GM12878 (cell line): ENCODE results near the gene GFAP. TPM values are rescaled to one million over a fixed set of nuclear protein-coding genes. Genes with fewer than 3 reads are reported as not detected.

Experiments used
- ATAC-seq: fragments of 200-7000 bp; cut with Tn5 transposase; 3 replicates; pipeline ENCODE4 v1.9.1; 2020; ENCODE audit warnings: mild to moderate bottlenecking, moderate library complexity
- BruUV-seq: library from RNA; stranded (reverse); fragments of 400-500 nt; replicated peaks from 2 replicates; lab custom pipeline; 2021; lab: Mats Ljungman, UMichigan
- CTCF ChIA-PET: fragments of 300-600 bp; sonication (Branson Sonifier 250); formaldehyde crosslinking; extraction: SDS; loops from one replicate; lab custom pipeline; 2021; ENCODE audit warnings: inconsistent platforms; lab: Yijun Ruan, JAX
- POLR2A ChIA-PET: fragments of 350-600 bp; formaldehyde crosslinking; extraction: SDS; loops from one replicate; lab custom pipeline; 2021; ENCODE audit warnings: inconsistent platforms; lab: Charles Lee
- RAD21 ChIA-PET: fragments of 300-600 bp; sonication (Branson Sonifier 250); formaldehyde crosslinking; loops from one replicate; lab custom pipeline; 2023; ENCODE audit warnings: antibody characterized with exemption; ENCODE audit not compliant: unreplicated experiment; lab: Charles Lee
- SMC1A ChIA-PET: fragments of 300-600 bp; sonication (Branson Sonifier 250); formaldehyde crosslinking; loops from one replicate; lab custom pipeline; 2023; ENCODE audit not compliant: unreplicated experiment, uncharacterized antibody; lab: Charles Lee
- DNase-seq: peaks from one replicate; pipeline ENCODE4 v3.0.0-alpha.2; 2011; ENCODE audit warnings: low read depth, low spot score
- FAIRE-seq: peaks from 3 replicates; lab custom pipeline; 2011; peaks lifted over from hg19 to GRCh38; lab: Jason Lieb, UNC
- H2AFZ ChIP-seq: 2 replicates; pipeline ENCODE4 v1.6.0; 2011; ENCODE audit warnings: low read depth, low read length, control low read depth; ENCODE audit not compliant: control insufficient read depth
- H3K27ac ChIP-seq: 2 replicates; pipeline ENCODE4 v1.5.1; 2011; ENCODE audit warnings: control low read depth; ENCODE audit not compliant: control insufficient read depth, insufficient read depth
- H3K27me3 ChIP-seq, 2 experiments: replicated peaks in 1 of 2; 2 replicates each; pipeline versions ENCODE4 v1.6.0 to v1.6.1; 2011; ENCODE audit warnings: low read length in 1 of 2; ENCODE audit not compliant: control insufficient read depth in 2 of 2, insufficient read depth in 2 of 2
- H3K36me3 ChIP-seq, 2 experiments: 2 replicates each; pipeline ENCODE4 v1.5.1; 2011; ENCODE audit warnings: low read length in 1 of 2; ENCODE audit not compliant: control insufficient read depth in 2 of 2, insufficient read depth in 2 of 2
- H3K4me1 ChIP-seq: 2 replicates; pipeline ENCODE4 v1.6.1; 2011; ENCODE audit warnings: mild to moderate bottlenecking, low read length, moderate library complexity, mixed read lengths; ENCODE audit not compliant: control insufficient read depth, insufficient read depth
- H3K4me2 ChIP-seq: 2 replicates; pipeline ENCODE4 v1.6.0; 2011; ENCODE audit warnings: control low read depth; ENCODE audit not compliant: control insufficient read depth, insufficient read depth
- H3K4me3 ChIP-seq: fragments of 200-600 bp; sonication (generic); 2 replicates; pipeline ENCODE4 v1.5.1; 2016
- H3K79me2 ChIP-seq: 2 replicates; pipeline ENCODE4 v1.6.0; 2011; ENCODE audit warnings: low read length; ENCODE audit not compliant: control insufficient read depth, insufficient read depth
- H3K9ac ChIP-seq: 2 replicates; pipeline ENCODE4 v1.8.0; 2011; ENCODE audit warnings: low read length, control low read depth, mixed read lengths; ENCODE audit not compliant: control insufficient read depth, insufficient read depth
- H3K9me3 ChIP-seq: replicated peaks from 3 replicates; pipeline ENCODE4 v1.5.1; 2011; ENCODE audit warnings: mild to moderate bottlenecking, low read length; ENCODE audit not compliant: control insufficient read depth, insufficient read depth
- H4K20me1 ChIP-seq: 2 replicates; pipeline ENCODE4 v1.6.0; 2011; ENCODE audit not compliant: control insufficient read depth, insufficient read depth
- CBFB ChIP-seq: IDR thresholded peaks from 2 replicates; pipeline ENCODE4 v1.6.1; 2016; ENCODE audit warnings: antibody characterized with exemption, low read depth
- E2F4 ChIP-seq: IDR thresholded peaks from 2 replicates; pipeline ENCODE4 v1.6.1; 2012; ENCODE audit warnings: low read depth, low read length, improper control_type of control experiment
- ESRRA ChIP-seq: IDR thresholded peaks from 2 replicates; pipeline ENCODE4 v1.6.1; 2012; ENCODE audit warnings: mild to moderate bottlenecking, low read length, improper control_type of control experiment
- LARP7 ChIP-seq: fragments of 450-650 bp; IDR thresholded peaks from 2 replicates; pipeline ENCODE4 v1.6.1; 2017; ENCODE audit warnings: mild to moderate bottlenecking
- PML ChIP-seq: IDR thresholded peaks from 2 replicates; pipeline ENCODE4 v1.6.1; 2012; ENCODE audit warnings: low read length, inconsistent platforms
- WGBS: methylation state at CpG from one replicate; pipeline ENCODE4 v1.1.6; 2016; ENCODE audit warnings: low lambda C conversion rate; ENCODE audit not compliant: insufficient replicate concordance, insufficient coverage; ENCODE audit errors: missing lambda C conversion rate; 5-methylcytosine and 5-hydroxymethylcytosine counted together
- in situ Hi-C: fragments of 300-500 bp; cut with MboI; formaldehyde crosslinking; loops from 9 replicates; pipeline ENCODE4 v1.14.3; 2018; ENCODE audit warnings: mixed read lengths
- intact Hi-C: fragments of 100-400 bp; cut with micrococcal nuclease; formaldehyde crosslinking; loops from one replicate; pipeline ENCODE4 v1.14.2; 2022; ENCODE audit not compliant: unreplicated experiment
- polyA plus RNA-seq, 11 experiments: library from polyadenylated mRNA; depleted of rRNA in 4 of 11; unstranded in 6 of 11; stranded (reverse) in 5 of 11; fragments of >200 nt; fragmentation: Nextera tagmentation in 4 of 11; fragmentation: Illumina TruSeq in 1 of 11; extraction: Ambion mirVana in 4 of 11; extraction: Trizol in 1 of 11; gene quantifications; 1 replicate in 1 of 11; 2 replicates in 10 of 11; pipeline versions ENCODE4 v1.2.1 to v1.2.3, GENCODE V29; 2011 to 2016; ENCODE audit warnings: inconsistent platforms in 2 of 11, missing spikeins in 2 of 11, low read depth in 1 of 11
- total RNA-seq, 4 experiments: library from RNA; depleted of rRNA in 3 of 4; stranded (reverse); fragments of >200 nt in 3 of 4; fragmentation: Illumina TruSeq in 1 of 4; extraction: Trizol in 1 of 4; gene quantifications; 2 replicates each; pipeline versions ENCODE4 v1.2.1 to v1.2.3, GENCODE V29; 2013 to 2021

GFAP gene
- total and polyA plus RNA-seq, 10 of the 15 experiments (the other 5 are each of a cell fraction or from before 2014, with no cell fraction given), result 0.04 to 0.25 TPM; not detected in 8

- no peak overlapping the region for H3K9ac ChIP-seq
- no peaks in the 10 kb centered on the region for H3K4me1 ChIP-seq
- no TSS peak for BruUV-seq
- CTCF ChIA-PET, result no interaction called here
- H3K27ac ChIP-seq, result no peak overlapping the region
- RAD21 ChIA-PET, result no interaction called here
- POLR2A ChIA-PET, result interaction anchor here (0.6 kb wide), 1 partner anchor 10 kb away, joined by 4 read pairs; no protein-coding TSS in a partner anchor
- WGBS, result 86% methylated on average over 13 of the region's 15 CpGs
- no peak for FAIRE-seq
- no peak overlapping the region for H2AFZ ChIP-seq
- no peak overlapping the region for H3K4me3 ChIP-seq
- SMC1A ChIA-PET, result no interaction called here
- H3K4me2 ChIP-seq, result no peak overlapping the region
- no peaks in the 10 kb centered on the region for H4K20me1 ChIP-seq
- no peaks in the 10 kb centered on the region for H3K9me3 ChIP-seq
- TF ChIP-seq E2F4 (no peak), CBFB (no peak), PML (no peak), ESRRA (no peak), LARP7 (no peak)
- TF ChIP-seq, all 136 proteins: peak for 0
- Histone ChIP-seq H3K27me3 (no peaks in the 10 kb centered on the region), H3K36me3 (peaks cover 39 to 42% of the 10 kb centered on the region in 2 experiments), H3K79me2 (no peaks in the 10 kb centered on the region)
- DNase-seq (no peak), ATAC-seq (no peak)
- in situ Hi-C loops, result loop anchor here (10.0 kb wide), 2 partner anchors 98 to 178 kb away; no protein-coding TSS in a partner anchor
- intact Hi-C loops, result no loop called here
Measured at GRCh38 chr17:44926821-44927525, 11.7 kb upstream of the GFAP start.
